T1000 (cell line): ENCODE results near the gene SLC45A1.

ENCODE experiments used
- DNase-seq: peaks from one replicate; lab custom pipeline; 2025; ENCODE audit warnings: mixed read lengths; lab: John Stamatoyannopoulos, UW

The SLC45A1 gene

DNA sequence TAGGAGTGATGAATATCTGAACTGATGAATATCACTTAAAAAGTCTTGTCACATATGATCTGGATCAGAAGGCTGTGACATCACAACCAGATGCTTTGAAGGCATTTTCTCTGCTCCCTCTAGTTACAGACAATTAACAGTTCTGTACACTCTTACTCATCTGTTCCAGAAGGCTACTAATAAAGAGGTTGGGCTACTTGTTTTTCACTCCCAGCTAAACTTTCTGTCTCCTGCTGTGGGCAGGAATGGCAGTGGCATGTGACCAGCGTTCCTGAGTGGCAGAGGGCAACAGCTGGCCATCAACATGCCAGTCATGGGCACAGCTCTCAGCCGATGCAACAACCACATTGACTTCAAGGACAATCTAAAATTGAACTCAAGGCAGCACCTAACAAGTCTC, 66.7 kb downstream of the SLC45A1 start:
- no peak for DNase-seq

DNA sequence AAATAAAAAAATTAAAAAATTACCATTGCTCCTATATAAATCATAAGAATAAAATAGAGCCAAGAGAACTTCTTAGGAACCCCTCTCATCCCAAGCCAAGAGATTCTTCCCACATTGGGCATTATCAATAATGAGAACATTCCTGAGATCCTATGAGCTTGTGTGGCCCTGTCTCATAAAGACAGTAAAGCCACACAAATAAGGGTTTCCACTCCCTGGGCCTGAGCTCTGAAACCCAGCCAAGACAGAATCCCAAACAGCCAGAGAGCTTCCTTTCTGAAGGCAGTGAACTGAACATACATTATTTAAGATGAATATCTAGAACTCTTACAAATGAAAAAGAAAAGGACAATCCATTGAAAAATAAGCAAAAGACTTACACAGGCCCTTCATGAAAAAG, 68.3 kb downstream of the SLC45A1 start:
- no peak for DNase-seq

DNA sequence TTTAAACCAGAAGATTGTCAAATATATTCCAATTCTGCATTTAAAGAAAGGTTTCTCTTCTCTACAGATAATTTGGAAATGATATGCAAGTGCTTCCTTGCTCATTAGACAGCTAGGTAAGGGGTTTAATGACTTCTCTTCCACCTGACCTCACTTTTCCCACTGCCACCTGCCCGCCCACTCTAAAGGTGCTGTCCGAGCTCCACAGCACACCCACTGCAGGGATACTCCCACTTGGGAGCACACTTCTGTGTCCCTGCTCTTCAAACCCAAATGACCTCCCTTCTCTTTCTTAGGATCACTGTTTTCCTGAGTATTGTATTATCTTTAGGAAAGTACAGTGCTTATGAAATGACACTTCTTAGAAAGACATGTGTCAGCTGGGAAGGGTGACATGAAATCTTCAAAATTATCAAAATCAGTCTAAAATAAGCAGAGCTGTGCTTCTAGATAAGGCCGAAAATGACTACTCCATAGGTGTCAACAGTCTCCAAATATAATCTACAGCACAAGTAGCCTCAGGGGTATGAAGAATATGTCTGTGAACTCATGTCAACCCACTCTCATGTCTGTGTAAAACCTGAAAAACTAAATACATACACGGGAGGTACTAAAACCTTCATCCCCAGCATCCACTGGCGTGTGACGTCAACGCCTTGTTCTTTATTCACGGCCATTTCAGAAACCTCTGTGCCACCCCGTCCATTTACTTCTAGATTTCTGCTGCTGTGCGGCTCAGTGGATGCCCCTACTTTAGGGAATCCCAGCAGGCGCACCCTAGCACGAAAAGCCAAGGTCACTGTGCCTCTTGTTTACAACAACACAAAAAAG, 71.0 kb downstream of the SLC45A1 start:
- DNase-seq = no peak

DNA sequence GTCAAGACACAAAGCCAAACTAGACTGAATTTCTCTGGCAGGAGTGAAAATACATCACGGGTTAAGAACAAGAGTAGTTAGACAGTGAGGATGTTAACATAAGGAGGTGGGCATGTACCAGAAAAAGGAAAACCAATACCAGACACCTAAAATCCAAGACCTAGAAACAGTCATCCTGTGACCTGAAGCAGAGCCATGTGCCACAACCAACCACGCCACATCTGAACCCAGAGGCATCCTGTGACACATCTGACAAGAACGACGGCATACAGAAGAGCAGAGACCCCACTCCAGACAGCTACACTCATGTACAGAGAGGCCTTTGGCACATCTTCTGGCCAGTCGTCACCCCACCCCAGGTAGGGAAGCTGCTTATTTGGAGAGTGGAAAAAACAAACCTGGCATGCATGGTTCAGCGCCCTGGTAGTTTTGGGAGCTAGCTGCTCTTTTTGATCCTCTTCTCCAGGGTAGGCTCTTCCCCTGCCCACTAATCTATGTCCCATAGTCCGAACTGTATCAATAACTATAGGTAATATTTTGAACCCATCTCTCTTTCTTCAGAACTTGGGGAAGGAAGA, 72.1 kb downstream of the SLC45A1 start:
- no peak for DNase-seq

DNA sequence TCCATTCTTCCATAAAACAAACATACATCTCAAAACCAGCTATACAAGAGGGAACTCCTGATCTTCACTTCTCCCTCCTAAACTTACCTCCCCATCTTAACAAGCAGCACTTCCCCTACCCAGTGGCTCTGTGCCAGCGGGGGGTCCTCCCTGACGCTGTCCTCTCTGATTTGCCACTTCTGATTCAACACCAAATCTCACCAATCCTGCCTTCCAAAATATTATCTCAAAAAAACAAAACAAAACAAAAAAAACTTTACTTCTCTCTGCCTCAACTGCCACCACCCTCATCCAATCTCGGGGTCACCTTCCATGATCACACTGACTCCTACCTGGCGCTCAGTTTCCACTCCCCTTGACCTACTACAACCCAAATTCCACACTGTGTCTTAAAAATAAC, 72.8 kb downstream of the SLC45A1 start:
- DNase-seq = no peak

DNA sequence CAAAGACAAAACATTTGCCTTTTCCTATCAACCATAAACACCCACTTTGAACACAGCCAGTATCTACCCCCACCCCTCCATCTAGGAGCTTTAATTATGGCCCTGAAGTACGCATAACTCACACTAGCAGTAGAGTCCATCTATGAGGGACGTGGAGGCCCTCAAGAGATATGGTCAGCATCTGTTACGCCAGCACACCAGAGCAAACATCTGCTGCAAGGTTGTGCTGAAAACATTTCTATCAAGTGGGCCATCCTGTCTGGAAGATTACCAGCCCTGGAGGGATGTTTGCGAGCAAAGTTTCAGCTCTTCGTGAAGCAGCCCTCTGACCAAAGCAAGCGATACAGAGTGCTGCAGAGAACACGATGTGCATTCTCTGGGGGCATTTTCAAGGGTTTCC, 74.6 kb downstream of the SLC45A1 start:
- DNase-seq = no peak
